HepG2 (cell line): ENCODE data around the gene TTLL10. TPM values are rescaled to one million over a fixed set of nuclear protein-coding genes. Genes with fewer than 3 reads are reported as not detected.

Experiments used
- AGO2 ChIP-seq: fragments of 200-400 bp; formaldehyde crosslinking; optimal IDR thresholded peaks from 2 replicates; pipeline ENCODE3; 2017; ENCODE audit warnings: mild to moderate bottlenecking, low read depth, low read length, moderate library complexity
- DBP ChIP-seq: sonication (generic); formaldehyde crosslinking; IDR thresholded peaks from 2 replicates; pipeline ENCODE4 v1.4.0; 2020; ENCODE audit warnings: missing genetic modification reagents; ENCODE audit errors: not compliant biosample characterization
- ELF1 ChIP-seq: sonication (generic); formaldehyde crosslinking; IDR thresholded peaks from 2 replicates; pipeline ENCODE4 v1.4.0; 2020; ENCODE audit warnings: missing genetic modification reagents
- ELF4 ChIP-seq: sonication (generic); formaldehyde crosslinking; IDR thresholded peaks from 2 replicates; pipeline ENCODE4 v1.5.0; 2020; ENCODE audit warnings: missing genetic modification reagents, mild to moderate bottlenecking, moderate library complexity, borderline replicate concordance
- HMGXB3 ChIP-seq: sonication (generic); formaldehyde crosslinking; IDR thresholded peaks from 2 replicates; pipeline ENCODE4 v1.4.0; 2020; ENCODE audit warnings: missing genetic modification reagents, borderline replicate concordance
- REPIN1 ChIP-seq: sonication (generic); formaldehyde crosslinking; IDR thresholded peaks from 2 replicates; pipeline ENCODE4 v1.8.0; 2022; ENCODE audit warnings: missing genetic modification reagents, low read depth, mild to moderate bottlenecking, borderline replicate concordance
- RNF219 ChIP-seq: sonication (generic); formaldehyde crosslinking; IDR thresholded peaks from 2 replicates; pipeline ENCODE4 v1.5.0; 2020; ENCODE audit warnings: mild to moderate bottlenecking, missing genetic modification reagents
- ZNF275 ChIP-seq: sonication (generic); formaldehyde crosslinking; IDR thresholded peaks from 2 replicates; pipeline ENCODE4 v1.8.0; 2022; ENCODE audit warnings: missing genetic modification reagents, mild to moderate bottlenecking, inconsistent platforms, borderline replicate concordance
- ZNF343 ChIP-seq: sonication (generic); formaldehyde crosslinking; IDR thresholded peaks from 2 replicates; pipeline ENCODE4 v1.4.0; 2020; ENCODE audit warnings: mild to moderate bottlenecking, missing genetic modification reagents
- polyA plus RNA-seq, 8 experiments: library from polyadenylated mRNA; depleted of rRNA in 3 of 8; stranded (reverse) in 7 of 8; unstranded in 1 of 8; fragments of >200 nt; fragmentation: Illumina TruSeq in 4 of 8; extraction: Trizol in 4 of 8; gene quantifications; 2 replicates each; pipeline versions ENCODE4 v1.2.1 to v1.2.3, GENCODE V29; 2011 to 2016; ENCODE audit warnings: low read depth in 4 of 8, missing spikeins in 1 of 8, mixed read lengths in 1 of 8; ENCODE audit not compliant: insufficient read depth in 1 of 8
- total RNA-seq, 5 experiments: library from RNA; depleted of rRNA; stranded (reverse); fragments of >200 nt; fragmentation: Illumina TruSeq; extraction: Trizol; gene quantifications; 2 replicates each; pipeline ENCODE4 v1.2.3, GENCODE V29; 2016; ENCODE audit warnings: low read depth in 1 of 5

The TTLL10 gene
- total and polyA plus RNA-seq, 2 of the 13 experiments (the other 11 are each of a cell fraction or from before 2014, with no cell fraction given) = not detected

GRCh38 chr1:1231400-1232207 is 57.9 kb downstream of the TTLL10 start, which contains the start of gene SDF4 (continued):
- no peak for TF ChIP-seq DBP (CRISPR knock-in tag)
- TF ChIP-seq ZNF343 (CRISPR knock-in tag) = peak; percentile 86
- no peak; the same call in 1 of the 2 replicates for TF ChIP-seq HMGXB3 (CRISPR knock-in tag)
- TF ChIP-seq RNF219 (CRISPR knock-in tag) = no peak
- peak; percentile 79; the same call in 1 of the 2 replicates for TF ChIP-seq ELF4
- TF ChIP-seq ZNF275 (CRISPR knock-in tag) = peak; percentile 27; the same call in 1 of the 2 replicates
- TF ChIP-seq AGO2 = peak; percentile 95
- no peak; the same call in 1 of the 2 replicates for TF ChIP-seq REPIN1 (CRISPR knock-in tag)
- TF ChIP-seq ELF1 = peak; percentile 97
